Measurements from ENCODE around the gene IL22RA1. TPM values are rescaled to one million over a fixed set of nuclear protein-coding genes. Genes with fewer than 3 reads are reported as not detected.

Gene IL22RA1
- total RNA-seq, 5 donors from 2014 or later (not counting 1 experiment from before 2014, with no cell fraction given), result 0.13 to 0.15 TPM; not detected in 3

DNA sequence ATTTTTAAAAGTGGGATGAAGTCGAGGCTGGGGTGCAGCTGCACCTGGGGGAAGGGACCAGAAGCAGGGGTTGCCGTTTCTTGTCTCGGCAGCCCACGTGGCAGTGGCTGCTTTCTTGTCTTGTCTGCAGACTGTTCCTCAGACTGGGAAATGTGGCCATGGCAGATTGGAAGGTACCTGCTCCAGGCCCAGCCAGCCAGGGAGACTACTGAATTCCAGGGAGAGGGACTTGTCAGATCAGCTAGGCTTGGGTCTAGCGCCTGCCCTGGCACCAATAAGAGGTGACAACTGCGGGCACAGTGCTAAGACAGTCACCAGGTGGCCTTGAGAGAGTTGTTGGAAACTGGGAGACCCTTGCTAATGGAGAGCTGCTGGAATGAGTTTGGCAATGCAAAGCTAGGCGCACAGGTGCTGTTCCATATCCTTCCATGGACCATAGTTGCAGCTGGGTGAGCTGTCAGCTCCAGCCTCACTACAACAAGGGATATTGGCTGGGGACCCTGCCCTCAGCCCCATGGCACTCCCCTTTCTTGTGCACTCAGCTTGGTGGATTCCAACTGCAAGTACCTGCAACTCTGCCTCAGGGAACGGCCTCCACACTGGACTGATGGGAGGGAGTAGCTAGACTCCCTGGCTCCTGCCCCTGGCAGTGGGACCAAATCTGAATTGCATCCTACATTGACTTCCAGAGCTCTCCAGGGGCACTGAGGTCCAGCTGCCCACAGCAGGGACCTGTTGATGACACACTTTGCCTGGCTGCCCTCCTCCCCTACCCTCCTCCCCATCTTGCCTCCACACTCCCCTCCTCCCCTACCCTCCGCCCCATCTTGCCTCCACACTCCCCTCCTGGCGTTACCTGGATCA is 9.9 kb upstream of the IL22RA1 start:
- no peaks in the 10 kb centered on the region for H3K9me3 ChIP-seq
- H3K27me3 Mint-ChIP-seq, result peaks cover 20 to 38% of the 10 kb centered on the region in 2 donors
- H3K27me3 ChIP-seq (replicated peaks in 1 of 2; ENCODE audit: control insufficient read depth in 2 of 2, extremely low read depth in 1 of 2, insufficient read depth in 2 of 2, low read length in 1 of 2), result peaks cover 20 to 36% of the 10 kb centered on the region in 2 experiments
- DNase-seq (no peak), ATAC-seq (replicated peaks in 1 of 4) (no peak)
- no peak overlapping the region for H3K27ac Mint-ChIP-seq
- 80% methylated on average over 10 of the region's 10 CpGs for WGBS (ENCODE audit: insufficient coverage)
- CTCF ChIA-PET, result interaction anchor here (0.7 to 2.4 kb wide), 4 partner anchors 11 to 568 kb away, joined by 3 to 12 read pairs (median 4); no protein-coding TSS in a partner anchor
- POLR2A ChIA-PET, result no interaction called here
- no peak overlapping the region for H3K27ac ChIP-seq (ENCODE audit: low read length)
- no peak overlapping the region for H3K4me3 Mint-ChIP-seq
- H3K4me1 Mint-ChIP-seq, result peaks cover 6 to 18% (median 15%) of the 10 kb centered on the region in 3 donors
- H3K36me3 ChIP-seq (ENCODE audit: control insufficient read depth in 2 of 2, extremely low read depth in 1 of 2, insufficient read depth in 1 of 2, low read length in 1 of 2), result peaks cover 0 to 8% of the 10 kb centered on the region in 2 donors
- peaks cover 4 to 10% of the 10 kb centered on the region in 2 experiments for H3K4me1 ChIP-seq (ENCODE audit: control insufficient read depth in 1 of 2, extremely low read depth in 1 of 2, insufficient read depth in 2 of 2, low read length in 2 of 2)
- peaks cover 8% of the 10 kb centered on the region for H3K36me3 Mint-ChIP-seq
- no peaks in the 10 kb centered on the region for H3K9me3 Mint-ChIP-seq
- H3K4me3 ChIP-seq (ENCODE audit: control insufficient read depth in 1 of 2, extremely low read depth in 1 of 2, low read length in 1 of 2), result no peak overlapping the region

DNA sequence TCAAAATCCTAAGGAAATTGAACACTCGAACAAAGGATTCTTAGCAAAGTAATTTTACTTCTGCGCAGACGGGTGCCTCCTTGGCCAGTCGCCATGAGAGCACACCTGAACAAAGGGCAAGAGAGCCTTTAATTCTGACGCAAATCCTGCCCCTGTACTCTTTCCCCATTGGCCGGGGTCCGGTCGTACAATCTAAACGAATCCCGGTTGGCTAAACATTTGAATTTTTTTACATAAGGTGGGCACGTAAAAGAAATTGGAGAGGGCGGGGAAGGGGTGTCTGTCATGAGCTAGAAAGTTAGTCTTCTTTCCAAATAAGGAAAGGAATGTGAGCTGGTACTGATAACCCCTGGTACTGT is 8.2 kb upstream of the IL22RA1 start:
- peaks cover 20 to 42% of the 10 kb centered on the region in 2 experiments for H3K27me3 ChIP-seq (replicated peaks in 1 of 2; ENCODE audit: control insufficient read depth in 2 of 2, extremely low read depth in 1 of 2, insufficient read depth in 2 of 2, low read length in 1 of 2)
- no peaks in the 10 kb centered on the region for H3K9me3 ChIP-seq
- peaks cover 4% of the 10 kb centered on the region for H3K36me3 Mint-ChIP-seq
- peaks cover 6 to 18% (median 15%) of the 10 kb centered on the region in 3 donors for H3K4me1 Mint-ChIP-seq
- no peaks in the 10 kb centered on the region for H3K36me3 ChIP-seq (ENCODE audit: control insufficient read depth in 2 of 2, extremely low read depth in 1 of 2, insufficient read depth in 1 of 2, low read length in 1 of 2)
- WGBS (ENCODE audit: insufficient coverage), result 29% methylated on average over 6 of the region's 12 CpGs
- H3K27ac ChIP-seq (ENCODE audit: low read length), result no peak overlapping the region
- peaks cover 20 to 43% of the 10 kb centered on the region in 2 donors for H3K27me3 Mint-ChIP-seq
- peak overlapping the region in 1 of 2 donors; percentile 54 for H3K4me3 ChIP-seq (ENCODE audit: control insufficient read depth in 1 of 2, extremely low read depth in 1 of 2, low read length in 1 of 2)
- ChIA-PET CTCF (interaction anchor here (1.0 to 3.9 kb wide), 6 partner anchors 240 to 684 kb away, joined by 3 to 55 read pairs (median 6); partner anchors contain the start of gene NIPAL3 (in 1 of the 2)), POLR2A (no interaction called here)
- DNase-seq (peak in 2 of 35 experiments; percentile 7 to 9), ATAC-seq (replicated peaks in 1 of 4) (peak in 1 of 4 experiments; percentile 57)
- peak overlapping the region; percentile 50 to 53 (median 52) for H3K4me3 Mint-ChIP-seq
- H3K9me3 Mint-ChIP-seq, result no peaks in the 10 kb centered on the region
- peaks cover 4 to 10% of the 10 kb centered on the region in 2 experiments for H3K4me1 ChIP-seq (ENCODE audit: control insufficient read depth in 1 of 2, extremely low read depth in 1 of 2, insufficient read depth in 2 of 2, low read length in 2 of 2)
- no peak overlapping the region for H3K27ac Mint-ChIP-seq

DNA sequence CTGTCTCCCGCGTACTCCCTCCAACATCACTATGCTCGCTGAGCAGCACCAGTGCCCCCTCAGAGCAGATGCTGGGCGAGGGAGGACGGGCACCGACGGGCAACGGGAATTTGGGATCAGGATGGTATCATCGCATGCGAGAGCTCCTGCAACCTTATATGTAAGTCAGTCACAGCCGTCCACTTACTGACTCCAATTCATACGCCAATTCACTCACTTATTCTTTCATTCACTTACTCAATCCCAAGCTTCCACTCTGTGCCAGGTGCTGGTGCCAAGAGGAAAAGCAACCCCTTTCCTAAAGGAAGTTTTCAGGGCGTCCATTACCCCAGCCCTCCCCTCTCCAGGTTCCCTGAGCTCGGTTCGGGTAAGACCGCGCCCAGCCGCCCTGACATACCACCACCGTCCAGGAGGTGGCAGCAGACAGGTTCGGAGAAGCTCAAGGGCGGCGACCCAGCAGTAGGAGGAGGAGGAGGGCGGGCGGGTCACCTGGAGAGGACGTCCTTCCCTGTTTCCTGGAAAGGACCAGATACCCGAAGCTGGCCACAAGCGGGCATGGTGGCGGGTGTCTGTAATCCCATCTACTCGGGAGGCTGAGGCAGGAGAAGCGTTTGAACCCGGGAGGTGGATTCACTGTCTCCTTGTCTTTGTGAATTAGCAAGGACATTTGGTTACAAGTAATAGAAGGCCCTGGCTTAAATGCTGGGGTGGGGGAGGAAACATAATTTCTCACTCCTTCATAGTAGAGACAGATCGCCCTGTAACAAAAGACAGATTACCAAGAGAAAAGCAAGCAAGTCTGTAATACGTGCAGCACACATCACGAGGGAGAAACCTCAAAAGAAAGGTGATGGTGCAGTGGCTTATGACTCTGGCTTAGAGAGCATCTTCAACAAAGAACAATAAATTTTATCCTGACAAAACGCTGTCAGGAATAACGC is 7.6 kb upstream of the IL22RA1 start:
- 22% methylated on average over 20 of the region's 36 CpGs for WGBS (ENCODE audit: insufficient coverage)
- peaks cover 4 to 10% of the 10 kb centered on the region in 2 experiments for H3K4me1 ChIP-seq (ENCODE audit: control insufficient read depth in 1 of 2, extremely low read depth in 1 of 2, insufficient read depth in 2 of 2, low read length in 2 of 2)
- H3K27me3 ChIP-seq (replicated peaks in 1 of 2; ENCODE audit: control insufficient read depth in 2 of 2, extremely low read depth in 1 of 2, insufficient read depth in 2 of 2, low read length in 1 of 2), result peaks cover 20 to 45% of the 10 kb centered on the region in 2 experiments
- H3K27ac Mint-ChIP-seq, result no peak overlapping the region
- H3K9me3 Mint-ChIP-seq, result no peaks in the 10 kb centered on the region
- H3K36me3 Mint-ChIP-seq, result no peaks in the 10 kb centered on the region
- peaks cover 6 to 18% (median 15%) of the 10 kb centered on the region in 3 donors for H3K4me1 Mint-ChIP-seq
- H3K9me3 ChIP-seq, result no peaks in the 10 kb centered on the region
- peak overlapping the region; percentile 31 to 54 for H3K4me3 ChIP-seq (ENCODE audit: control insufficient read depth in 1 of 2, extremely low read depth in 1 of 2, low read length in 1 of 2)
- no peak overlapping the region for H3K27ac ChIP-seq (ENCODE audit: low read length)
- ATAC-seq (replicated peaks in 1 of 4), result peak; percentile 93 to 96 (median 95)
- H3K4me3 Mint-ChIP-seq, result peak overlapping the region; percentile 50 to 53 (median 52)
- peaks cover 20 to 43% of the 10 kb centered on the region in 2 donors for H3K27me3 Mint-ChIP-seq
- H3K36me3 ChIP-seq (ENCODE audit: control insufficient read depth in 2 of 2, extremely low read depth in 1 of 2, insufficient read depth in 1 of 2, low read length in 1 of 2), result no peaks in the 10 kb centered on the region
- ChIA-PET CTCF (interaction anchor here (0.6 to 3.9 kb wide), 23 partner anchors 36 to 995 kb away, joined by 3 to 55 read pairs (median 4); partner anchors contain the start of genes IFNLR1 (in 1 of the 2) and NIPAL3 (in 1 of the 2)), POLR2A (interaction anchor here in 1 of 2 donors (0.6 kb wide), 1 partner anchor 240 kb away, joined by 9 read pairs; no protein-coding TSS in a partner anchor)
- peak; percentile 60 to 89 (median 82) for DNase-seq

DNA sequence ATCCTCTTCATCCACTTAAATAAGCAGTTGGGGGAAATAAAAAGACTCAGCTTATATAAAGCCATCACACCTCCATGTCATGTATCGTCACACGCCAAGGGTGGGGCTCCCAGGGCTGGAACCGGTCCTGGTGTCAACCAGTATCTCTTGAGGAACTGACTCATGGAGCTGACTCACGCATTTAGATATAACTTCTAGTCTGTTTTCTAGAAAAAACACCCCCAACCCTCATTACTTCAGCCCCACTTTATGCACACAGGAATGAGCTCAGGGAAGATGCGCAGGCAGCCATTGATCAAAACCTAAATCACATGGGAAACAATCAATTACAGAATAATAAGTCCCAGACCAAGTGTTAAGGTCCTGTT is 6.9 kb upstream of the IL22RA1 start:
- ChIA-PET POLR2A (interaction anchor here in 1 of 2 donors (0.6 kb wide), 1 partner anchor 241 kb away, joined by 9 read pairs; no protein-coding TSS in a partner anchor), CTCF (interaction anchor here (0.6 to 3.9 kb wide), 20 partner anchors 36 to 994 kb away, joined by 3 to 55 read pairs (median 4); partner anchors contain the start of genes IFNLR1 (in 1 of the 2) and NIPAL3 (in 1 of the 2))
- ATAC-seq (replicated peaks in 1 of 4) (peak in 1 of 4 experiments; percentile 24), DNase-seq (peak in 3 of 35 experiments; percentile 7 to 24 (median 22))
- WGBS (ENCODE audit: insufficient coverage), result 64% methylated on average over 2 of the region's 5 CpGs
- Histone ChIP-seq H3K27ac (ENCODE audit: low read length) (no peak overlapping the region), H3K4me3 (ENCODE audit: control insufficient read depth in 1 of 2, extremely low read depth in 1 of 2, low read length in 1 of 2) (no peak overlapping the region), H3K9me3 (no peaks in the 10 kb centered on the region), H3K4me1 (ENCODE audit: control insufficient read depth in 1 of 2, extremely low read depth in 1 of 2, insufficient read depth in 2 of 2, low read length in 2 of 2) (peaks cover 4 to 10% of the 10 kb centered on the region in 2 experiments), H3K36me3 (ENCODE audit: control insufficient read depth in 2 of 2, extremely low read depth in 1 of 2, insufficient read depth in 1 of 2, low read length in 1 of 2) (no peaks in the 10 kb centered on the region), H3K27me3 (replicated peaks in 1 of 2; ENCODE audit: control insufficient read depth in 2 of 2, extremely low read depth in 1 of 2, insufficient read depth in 2 of 2, low read length in 1 of 2) (peaks cover 20 to 45% of the 10 kb centered on the region in 2 experiments)
- Mint-ChIP-seq H3K27ac (no peak overlapping the region), H3K4me3 (peak overlapping the region in 1 of 3 donors; percentile 52), H3K36me3 (no peaks in the 10 kb centered on the region), H3K27me3 (peaks cover 20 to 43% of the 10 kb centered on the region in 2 donors), H3K4me1 (peaks cover 6 to 18% (median 15%) of the 10 kb centered on the region in 3 donors), H3K9me3 (no peaks in the 10 kb centered on the region)

DNA sequence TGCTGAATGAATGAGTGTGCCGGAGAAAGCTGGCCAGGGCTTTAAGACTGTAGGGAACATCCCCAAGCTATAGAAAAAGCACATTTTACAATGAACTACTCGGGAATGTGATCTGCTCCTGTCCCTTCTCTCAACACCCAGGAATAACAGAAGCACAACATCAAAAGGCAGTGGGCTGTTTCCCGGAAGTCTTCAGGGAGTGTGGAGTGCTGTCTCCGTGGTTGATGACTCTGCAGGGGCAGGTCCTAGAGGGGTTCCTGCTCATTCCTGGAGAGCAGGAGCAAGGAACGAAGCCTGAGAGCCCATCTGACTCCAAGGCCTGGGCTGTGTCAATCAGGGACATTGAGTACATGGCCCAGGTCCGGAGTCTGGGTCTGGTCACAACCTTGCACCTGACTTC is 4.9 kb upstream of the IL22RA1 start:
- H3K9me3 Mint-ChIP-seq, result no peaks in the 10 kb centered on the region
- H3K4me3 ChIP-seq (ENCODE audit: control insufficient read depth in 1 of 2, extremely low read depth in 1 of 2, low read length in 1 of 2), result no peak overlapping the region
- H3K4me1 Mint-ChIP-seq, result peaks cover 6 to 18% (median 15%) of the 10 kb centered on the region in 3 donors
- H3K9me3 ChIP-seq, result no peaks in the 10 kb centered on the region
- H3K27ac ChIP-seq (ENCODE audit: low read length), result no peak overlapping the region
- H3K36me3 ChIP-seq (ENCODE audit: control insufficient read depth in 2 of 2, extremely low read depth in 1 of 2, insufficient read depth in 1 of 2, low read length in 1 of 2), result no peaks in the 10 kb centered on the region
- no peak overlapping the region for H3K27ac Mint-ChIP-seq
- DNase-seq (no peak), ATAC-seq (replicated peaks in 1 of 4) (no peak)
- no peaks in the 10 kb centered on the region for H3K36me3 Mint-ChIP-seq
- ChIA-PET POLR2A (interaction anchor here in 1 of 2 donors (0.6 kb wide), 1 partner anchor 1297 kb away, joined by 5 read pairs; no protein-coding TSS in a partner anchor), CTCF (interaction anchor here in 1 of 2 donors (3.9 kb wide), 1 partner anchor 244 kb away, joined by 55 read pairs; no protein-coding TSS in a partner anchor)
- peaks cover 4 to 10% of the 10 kb centered on the region in 2 experiments for H3K4me1 ChIP-seq (ENCODE audit: control insufficient read depth in 1 of 2, extremely low read depth in 1 of 2, insufficient read depth in 2 of 2, low read length in 2 of 2)
- 53% methylated on average over 3 of the region's 6 CpGs for WGBS (ENCODE audit: insufficient coverage)
- no peak overlapping the region for H3K4me3 Mint-ChIP-seq
- peaks cover 23 to 46% of the 10 kb centered on the region in 2 donors for H3K27me3 Mint-ChIP-seq
- H3K27me3 ChIP-seq (replicated peaks in 1 of 2; ENCODE audit: control insufficient read depth in 2 of 2, extremely low read depth in 1 of 2, insufficient read depth in 2 of 2, low read length in 1 of 2), result peaks cover 18 to 48% of the 10 kb centered on the region in 2 experiments
